GM18951 (cell line): ENCODE results near the gene IPO9.
A peak's percentile ranks its signal among the peaks of the same experiment; 100 is the strongest.

Source experiments
- POLR2A ChIP-seq: IDR thresholded peaks from 4 replicates; pipeline ENCODE4 v1.6.1; 2011; ENCODE audit warnings: mild to moderate bottlenecking; ENCODE audit not compliant: insufficient read length, insufficient read depth; ENCODE audit errors: extremely low read depth
- in situ Hi-C: fragments of 300-500 bp; cut with MboI; formaldehyde crosslinking; loops from one replicate; pipeline ENCODE4 v1.12.0; 2022; ENCODE audit warnings: low sequenced_read_pairs, mixed read lengths, inconsistent platforms; ENCODE audit not compliant: unreplicated experiment

Gene IPO9

GRCh38 chr1:201828820-201829774 lies at the start of gene IPO9:
IPO9 (plus strand) TSS chr1:201829157; CDS start chr1:201829210, 53 bp downstream.
- in situ Hi-C loops = no loop called here
- TF ChIP-seq POLR2A = peak; percentile 85

GRCh38 chr1:201779351-201779880 lies 49.5 kb upstream of the IPO9 start:
- no peak for TF ChIP-seq POLR2A

GRCh38 chr1:201780952-201781351 lies 48.0 kb upstream of the IPO9 start:
- in situ Hi-C loops = loop anchor here (10.0 kb wide), 1 partner anchor 216 kb away; no protein-coding TSS in a partner anchor
- TF ChIP-seq POLR2A = no peak

More at GRCh38 chr1:201779351-201779880, 49.5 kb upstream of the IPO9 start:
- in situ Hi-C loops = no loop called here

- TF ChIP-seq POLR2A = no peak
- in situ Hi-C loops = loop anchor here (10.0 kb wide), 1 partner anchor 217 kb away; no protein-coding TSS in a partner anchor
Measured at GRCh38 chr1:201781437-201781836, 47.5 kb upstream of the IPO9 start.

GRCh38 chr1:201782353-201782752 lies 46.6 kb upstream of the IPO9 start:
- in situ Hi-C loops = loop anchor here (10.0 kb wide), 1 partner anchor 218 kb away; no protein-coding TSS in a partner anchor
- no peak for TF ChIP-seq POLR2A

GRCh38 chr1:201783058-201783457 lies 45.9 kb upstream of the IPO9 start:
- in situ Hi-C loops = loop anchor here (10.0 kb wide), 1 partner anchor 218 kb away; no protein-coding TSS in a partner anchor
- TF ChIP-seq POLR2A = no peak

GRCh38 chr1:201783572-201783971 lies 45.4 kb upstream of the IPO9 start:
- no peak for TF ChIP-seq POLR2A
- in situ Hi-C loops = loop anchor here (10.0 kb wide), 1 partner anchor 219 kb away; no protein-coding TSS in a partner anchor

- in situ Hi-C loops = loop anchor here (5.0 to 10.0 kb wide), 2 partner anchors 73 to 220 kb away; no protein-coding TSS in a partner anchor
- TF ChIP-seq POLR2A = no peak
Measured at GRCh38 chr1:201785291-201785690, 43.7 kb upstream of the IPO9 start.

GRCh38 chr1:201786824-201787223 lies 42.1 kb upstream of the IPO9 start:
- in situ Hi-C loops = loop anchor here (5.0 to 10.0 kb wide), 2 partner anchors 75 to 222 kb away; no protein-coding TSS in a partner anchor
- no peak for TF ChIP-seq POLR2A

- in situ Hi-C loops = loop anchor here (5.0 to 10.0 kb wide), 2 partner anchors 76 to 223 kb away; no protein-coding TSS in a partner anchor
- no peak for TF ChIP-seq POLR2A
Measured at GRCh38 chr1:201788296-201788695, 40.7 kb upstream of the IPO9 start.

GRCh38 chr1:201789245-201789644 lies 39.7 kb upstream of the IPO9 start:
- in situ Hi-C loops = loop anchor here (5.0 to 10.0 kb wide), 2 partner anchors 77 to 224 kb away; no protein-coding TSS in a partner anchor
- no peak for TF ChIP-seq POLR2A

- TF ChIP-seq POLR2A = no peak
- in situ Hi-C loops = no loop called here
Measured at GRCh38 chr1:201790261-201790660, 38.7 kb upstream of the IPO9 start.
